Measurements from ENCODE around the gene HSH2D. TPM values are rescaled to one million over a fixed set of nuclear protein-coding genes. Genes with fewer than 3 reads are reported as not detected.

The HSH2D gene
- total RNA-seq, 2 experiments from 2014 or later: 57.6 to 79.0 TPM

DNA sequence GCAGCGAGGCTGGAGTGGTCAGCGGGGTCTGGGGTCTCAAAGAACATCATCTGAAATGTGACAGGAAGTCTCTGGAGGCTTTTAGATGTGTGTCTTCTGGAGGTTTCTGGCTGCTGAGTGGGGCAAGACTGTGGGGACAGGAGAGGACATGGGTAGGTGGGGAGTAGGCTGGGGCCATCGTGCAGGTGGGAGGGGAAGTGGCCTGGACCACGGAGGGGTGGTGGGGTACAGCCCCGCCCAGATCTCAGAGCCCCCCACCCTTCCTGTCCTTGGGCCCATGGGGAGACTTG, 60.5 kb downstream of the HSH2D start:
- H2AFZ ChIP-seq (ENCODE audit: low read length): no peak overlapping the region
- H3K79me2 ChIP-seq (ENCODE audit: insufficient read depth, low read depth, low read length): peaks cover 10% of the 10 kb centered on the region; the same call in 1 of the 2 replicates
- H3K27ac ChIP-seq (ENCODE audit: low read depth, low read length, poor library complexity, severe bottlenecking): no peak overlapping the region
- H3K4me1 ChIP-seq (ENCODE audit: insufficient read depth, low read length, poor library complexity, severe bottlenecking): peaks cover 4% of the 10 kb centered on the region
- H3K4me3 ChIP-seq (ENCODE audit: low read depth, low read length, poor library complexity, severe bottlenecking): no peak overlapping the region
- ChIA-PET CTCF (ENCODE audit: unreplicated experiment) (no interaction called here), POLR2A (no interaction called here)
- no peak for DNase-seq (ENCODE audit: low spot score)
- no peaks in the 10 kb centered on the region for H3K9me2 ChIP-seq (ENCODE audit: insufficient read depth, low read length)
- no TSS peak for BruUV-seq (replicated peaks)
- 0 out of 2 replicates have a peak, but pooled peaks cover under 1% of the 10 kb centered on the region for H4K20me1 ChIP-seq (ENCODE audit: insufficient read depth, low read length)
- H3K4me2 ChIP-seq (ENCODE audit: low read length): no peak overlapping the region
- TF ChIP-seq EZH2phosphoT487 (IDR thresholded peaks at IDR 0.05; ENCODE audit: borderline replicate concordance, low read depth, low read length): no peak
- TF ChIP-seq, protein P1, sequence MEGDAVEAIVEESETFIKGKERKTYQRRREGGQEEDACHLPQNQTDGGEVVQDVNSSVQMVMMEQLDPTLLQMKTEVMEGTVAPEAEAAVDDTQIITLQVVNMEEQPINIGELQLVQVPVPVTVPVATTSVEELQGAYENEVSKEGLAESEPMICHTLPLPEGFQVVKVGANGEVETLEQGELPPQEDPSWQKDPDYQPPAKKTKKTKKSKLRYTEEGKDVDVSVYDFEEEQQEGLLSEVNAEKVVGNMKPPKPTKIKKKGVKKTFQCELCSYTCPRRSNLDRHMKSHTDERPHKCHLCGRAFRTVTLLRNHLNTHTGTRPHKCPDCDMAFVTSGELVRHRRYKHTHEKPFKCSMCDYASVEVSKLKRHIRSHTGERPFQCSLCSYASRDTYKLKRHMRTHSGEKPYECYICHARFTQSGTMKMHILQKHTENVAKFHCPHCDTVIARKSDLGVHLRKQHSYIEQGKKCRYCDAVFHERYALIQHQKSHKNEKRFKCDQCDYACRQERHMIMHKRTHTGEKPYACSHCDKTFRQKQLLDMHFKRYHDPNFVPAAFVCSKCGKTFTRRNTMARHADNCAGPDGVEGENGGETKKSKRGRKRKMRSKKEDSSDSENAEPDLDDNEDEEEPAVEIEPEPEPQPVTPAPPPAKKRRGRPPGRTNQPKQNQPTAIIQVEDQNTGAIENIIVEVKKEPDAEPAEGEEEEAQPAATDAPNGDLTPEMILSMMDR (conservative IDR thresholded peaks at IDR 0.05; ENCODE audit: low read length): no peak
- peaks cover 59% of the 10 kb centered on the region for H3K36me3 ChIP-seq (ENCODE audit: insufficient read depth, low read length)
- intact Hi-C loops (cut with micrococcal nuclease; ENCODE audit: unreplicated experiment): no loop called here
- no peaks in the 10 kb centered on the region for H3K9me3 ChIP-seq (ENCODE audit: low read length)

DNA sequence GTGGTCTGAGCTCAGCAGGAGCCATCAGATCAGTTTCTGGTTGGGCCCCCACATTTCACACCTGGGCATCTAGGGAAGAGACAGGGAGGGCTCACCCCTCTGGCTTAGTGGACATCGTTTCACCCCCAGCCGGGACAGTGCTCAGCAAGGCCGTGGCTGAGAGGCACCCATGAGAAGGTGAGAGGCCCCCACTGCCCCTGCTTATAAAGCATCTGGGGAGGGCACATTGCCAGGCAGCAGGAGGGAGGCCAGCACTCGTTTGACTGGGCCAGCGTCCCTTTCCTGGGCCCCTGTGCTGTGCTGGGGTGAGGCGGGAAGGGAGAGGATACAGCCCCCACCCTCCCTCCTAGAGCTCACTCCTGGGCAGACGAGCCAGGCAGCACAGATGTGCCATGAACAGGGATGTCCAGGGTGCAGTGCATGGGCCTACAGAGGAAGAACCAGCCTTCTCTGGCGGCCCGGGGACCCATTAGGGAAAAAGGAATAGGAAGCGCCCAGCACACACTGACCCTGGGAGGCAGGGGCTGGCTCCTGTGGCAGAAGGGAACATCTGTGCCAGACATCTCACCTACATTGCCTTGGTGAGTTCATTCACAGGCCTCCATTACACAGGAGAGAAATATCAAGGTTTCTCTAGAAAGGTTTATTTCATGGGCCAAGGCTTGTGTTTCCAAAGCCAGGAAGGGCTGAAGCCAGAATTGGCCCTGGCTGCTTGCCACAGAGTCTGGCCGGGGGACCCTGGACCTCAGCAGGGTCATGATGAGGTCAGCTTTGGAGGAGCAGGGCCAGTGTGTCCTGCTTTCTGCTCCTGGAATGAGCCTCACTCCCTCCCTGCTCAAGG, 61.9 kb downstream of the HSH2D start:
- Histone ChIP-seq H3K79me2 (ENCODE audit: insufficient read depth, low read depth, low read length) (no peaks in the 10 kb centered on the region), H3K36me3 (ENCODE audit: insufficient read depth, low read length) (peaks cover 74% of the 10 kb centered on the region), H2AFZ (ENCODE audit: low read length) (no peak overlapping the region), H3K9me3 (ENCODE audit: low read length) (no peaks in the 10 kb centered on the region), H3K4me3 (ENCODE audit: low read depth, low read length, poor library complexity, severe bottlenecking) (no peak overlapping the region), H3K27ac (ENCODE audit: low read depth, low read length, poor library complexity, severe bottlenecking) (no peak overlapping the region), H3K4me1 (ENCODE audit: insufficient read depth, low read length, poor library complexity, severe bottlenecking) (no peaks in the 10 kb centered on the region), H4K20me1 (ENCODE audit: insufficient read depth, low read length) (no peaks in the 10 kb centered on the region), H3K4me2 (ENCODE audit: low read length) (no peak overlapping the region), H3K9me2 (ENCODE audit: insufficient read depth, low read length) (no peaks in the 10 kb centered on the region)
- CTCF ChIA-PET (ENCODE audit: unreplicated experiment): no interaction called here
- POLR2A ChIA-PET: no interaction called here
- DNase-seq (ENCODE audit: low spot score): no peak
- intact Hi-C loops (cut with micrococcal nuclease; ENCODE audit: unreplicated experiment): no loop called here
- no TSS peak for BruUV-seq (replicated peaks)
- TF ChIP-seq, protein P1 (conservative IDR thresholded peaks at IDR 0.05; ENCODE audit: low read length): no peak
- TF ChIP-seq EZH2phosphoT487 (IDR thresholded peaks at IDR 0.05; ENCODE audit: borderline replicate concordance, low read depth, low read length): no peak

- no peak overlapping the region for H3K4me2 ChIP-seq (ENCODE audit: low read length)
- H3K9me3 ChIP-seq (ENCODE audit: low read length): no peaks in the 10 kb centered on the region
- no peaks in the 10 kb centered on the region for H3K9me2 ChIP-seq (ENCODE audit: insufficient read depth, low read length)
- TF ChIP-seq, protein P1 (conservative IDR thresholded peaks at IDR 0.05; ENCODE audit: low read length): no peak
- no peak for TF ChIP-seq EZH2phosphoT487 (IDR thresholded peaks at IDR 0.05; ENCODE audit: borderline replicate concordance, low read depth, low read length)
- H2AFZ ChIP-seq (ENCODE audit: low read length): no peak overlapping the region
- H4K20me1 ChIP-seq (ENCODE audit: insufficient read depth, low read length): no peaks in the 10 kb centered on the region
- H3K79me2 ChIP-seq (ENCODE audit: insufficient read depth, low read depth, low read length): no peaks in the 10 kb centered on the region
- no peak for DNase-seq (ENCODE audit: low spot score)
- no peaks in the 10 kb centered on the region for H3K4me1 ChIP-seq (ENCODE audit: insufficient read depth, low read length, poor library complexity, severe bottlenecking)
- no peak overlapping the region for H3K4me3 ChIP-seq (ENCODE audit: low read depth, low read length, poor library complexity, severe bottlenecking)
- CTCF ChIA-PET (ENCODE audit: unreplicated experiment): no interaction called here
- POLR2A ChIA-PET: no interaction called here
- intact Hi-C loops (cut with micrococcal nuclease; ENCODE audit: unreplicated experiment): no loop called here
- no peak overlapping the region for H3K27ac ChIP-seq (ENCODE audit: low read depth, low read length, poor library complexity, severe bottlenecking)
- peaks cover 81% of the 10 kb centered on the region for H3K36me3 ChIP-seq (ENCODE audit: insufficient read depth, low read length)
- no TSS peak for BruUV-seq (replicated peaks)
Measured at GRCh38 chr19:16206046-16206605, 62.6 kb downstream of the HSH2D start.

Data from OCI-LY7 (cell line).